Osteoblast (primary cell): Measurements from ENCODE around the gene NPAS3. TPM values are rescaled to one million over a fixed set of nuclear protein-coding genes. Genes with fewer than 3 reads are reported as not detected.

Experiments
- DNase-seq: peaks from one replicate; pipeline ENCODE4 v3.0.0; 2011; ENCODE audit warnings: low spot score, mixed read lengths; ENCODE audit not compliant: insufficient read length; ENCODE audit errors: missing footprints
- H2AFZ ChIP-seq: 2 replicates; pipeline ENCODE4 v1.6.0; 2011; ENCODE audit warnings: mild to moderate bottlenecking, low read length
- H3K27ac ChIP-seq: 2 replicates; pipeline ENCODE4 v1.5.1; 2011; ENCODE audit warnings: mild to moderate bottlenecking, low read depth, low read length, moderate library complexity
- H3K27me3 ChIP-seq: 2 replicates; pipeline ENCODE4 v1.6.0; 2012; ENCODE audit warnings: mild to moderate bottlenecking, control low read depth, inconsistent platforms, low read length, moderate library complexity; ENCODE audit not compliant: insufficient read depth
- H3K36me3 ChIP-seq: 2 replicates; pipeline ENCODE4 v1.5.1; 2011; ENCODE audit warnings: mild to moderate bottlenecking, low read length, control low read depth, moderate library complexity; ENCODE audit not compliant: insufficient read depth
- H3K4me1 ChIP-seq: 2 replicates; pipeline ENCODE4 v1.5.1; 2011; ENCODE audit warnings: mild to moderate bottlenecking, low read length, control low read depth, moderate library complexity; ENCODE audit not compliant: insufficient read depth
- H3K4me2 ChIP-seq: 2 replicates; pipeline ENCODE4 v1.6.0; 2011; ENCODE audit warnings: mild to moderate bottlenecking, low read length; ENCODE audit not compliant: insufficient read depth
- H3K4me3 ChIP-seq: fragments of 200-600 bp; sonication (generic); 3 replicates; pipeline ENCODE4 v1.5.1; 2012; ENCODE audit warnings: mild to moderate bottlenecking, low read length, inconsistent platforms; ENCODE audit not compliant: insufficient read depth
- H3K79me2 ChIP-seq: 2 replicates; pipeline ENCODE4 v1.6.0; 2012; ENCODE audit warnings: mild to moderate bottlenecking, low read length, control low read depth, inconsistent platforms; ENCODE audit not compliant: insufficient read depth
- H3K9me3 ChIP-seq: 2 replicates; pipeline ENCODE4 v1.5.1; 2011; ENCODE audit warnings: low read depth, low read length, control low read depth
- H4K20me1 ChIP-seq: 2 replicates; pipeline ENCODE4 v1.6.0; 2012; ENCODE audit warnings: mild to moderate bottlenecking, low read length, control low read depth; ENCODE audit not compliant: insufficient read depth
- CTCF ChIP-seq: IDR thresholded peaks from 2 replicates; pipeline ENCODE4 v1.5.1; 2011; ENCODE audit warnings: mild to moderate bottlenecking, low read depth, low read length, moderate library complexity; ENCODE audit errors: extremely low read depth
- total RNA-seq: library from RNA; depleted of rRNA; stranded (reverse); fragments of >200 nt; gene quantifications from 2 replicates; pipeline ENCODE4 v1.2.3, GENCODE V29; 2012

The NPAS3 gene
- total RNA-seq, 1 donor = 0.72 TPM

GRCh38 chr14:32900547-32900946 is 38.1 kb upstream of the NPAS3 start:
- TF ChIP-seq CTCF = no peak
- Histone ChIP-seq H3K79me2 (no peaks in the 10 kb centered on the region), H3K36me3 (no peaks in the 10 kb centered on the region), H3K9me3 (no peaks in the 10 kb centered on the region), H4K20me1 (no peaks in the 10 kb centered on the region), H3K4me3 (no peak overlapping the region), H3K4me1 (peaks cover 7% of the 10 kb centered on the region), H3K27ac (no peak overlapping the region), H3K4me2 (no peak overlapping the region), H2AFZ (no peak overlapping the region), H3K27me3 (no peaks in the 10 kb centered on the region)
- no peak for DNase-seq

- Histone ChIP-seq H3K27me3 (no peaks in the 10 kb centered on the region), H3K4me1 (no peaks in the 10 kb centered on the region), H3K9me3 (no peaks in the 10 kb centered on the region), H2AFZ (no peak overlapping the region), H3K27ac (no peak overlapping the region), H3K4me3 (no peak overlapping the region), H3K79me2 (no peaks in the 10 kb centered on the region), H4K20me1 (no peaks in the 10 kb centered on the region), H3K36me3 (no peaks in the 10 kb centered on the region), H3K4me2 (no peak overlapping the region)
- no peak for TF ChIP-seq CTCF
- no peak for DNase-seq
Measured at GRCh38 chr14:32905013-32905412, 33.7 kb upstream of the NPAS3 start.

- Histone ChIP-seq H4K20me1 (no peaks in the 10 kb centered on the region), H3K9me3 (no peaks in the 10 kb centered on the region), H3K27ac (no peak overlapping the region), H3K4me1 (no peaks in the 10 kb centered on the region), H2AFZ (no peak overlapping the region), H3K79me2 (no peaks in the 10 kb centered on the region), H3K4me2 (no peak overlapping the region), H3K27me3 (no peaks in the 10 kb centered on the region), H3K4me3 (no peak overlapping the region), H3K36me3 (no peaks in the 10 kb centered on the region)
- TF ChIP-seq CTCF = no peak
- DNase-seq = no peak
Measured at GRCh38 chr14:32906672-32907071, 32.0 kb upstream of the NPAS3 start.

- no peak for TF ChIP-seq CTCF
- Histone ChIP-seq H3K4me1 (no peaks in the 10 kb centered on the region), H3K4me3 (no peak overlapping the region), H3K27ac (no peak overlapping the region), H3K4me2 (no peak overlapping the region), H3K36me3 (no peaks in the 10 kb centered on the region), H3K9me3 (no peaks in the 10 kb centered on the region), H3K79me2 (no peaks in the 10 kb centered on the region), H4K20me1 (no peaks in the 10 kb centered on the region), H2AFZ (no peak overlapping the region), H3K27me3 (no peaks in the 10 kb centered on the region)
- no peak for DNase-seq
Measured at GRCh38 chr14:32908196-32909084, 30.2 kb upstream of the NPAS3 start.
